ENCODE results near the gene LATS2.
"Not testable (repeated sequence)": the region's sequence is repeated elsewhere in the genome, so short reads cannot be mapped to it uniquely, and the experiment has no call there.

Gene LATS2

GRCh38 chr13:20960663-20961309 is 100.6 kb downstream of the LATS2 start:
- DNase-seq (ENCODE audit: low read depth) = no peak

DNA sequence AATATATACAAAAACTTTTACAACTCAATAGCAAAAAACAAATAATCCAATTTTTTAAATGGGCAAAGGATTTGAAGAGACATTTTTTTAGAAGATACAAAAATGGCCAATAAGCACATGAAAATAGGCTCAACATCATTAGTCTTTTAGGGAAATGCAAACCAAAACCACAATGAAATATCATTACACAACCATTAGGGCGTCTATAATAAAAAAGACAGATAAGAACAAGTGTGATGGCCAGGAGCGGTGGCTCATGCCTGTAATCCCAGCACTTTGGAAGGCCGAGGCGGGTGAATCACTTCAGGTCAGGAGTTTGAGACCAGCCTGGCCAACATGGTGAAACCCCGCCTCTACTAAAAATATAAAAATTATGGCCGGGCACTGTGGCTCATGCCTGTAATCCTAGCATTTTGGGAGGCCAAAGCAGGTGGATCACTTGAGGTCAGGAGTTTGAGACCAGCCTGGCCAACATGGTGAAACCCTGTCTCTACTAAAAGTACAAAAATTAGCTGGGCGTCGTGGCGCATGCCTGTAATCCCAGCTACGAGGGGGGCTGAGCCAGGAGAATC is 104.3 kb downstream of the LATS2 start:
- DNase-seq (ENCODE audit: low read depth) = not testable (repeated sequence)

- no peak for DNase-seq (ENCODE audit: low read depth)
Observed at GRCh38 chr13:20955496-20955895, 105.9 kb downstream of the LATS2 start.

GRCh38 chr13:20953245-20953931 is 108.0 kb downstream of the LATS2 start:
- no peak for DNase-seq (ENCODE audit: low read depth)

DNA sequence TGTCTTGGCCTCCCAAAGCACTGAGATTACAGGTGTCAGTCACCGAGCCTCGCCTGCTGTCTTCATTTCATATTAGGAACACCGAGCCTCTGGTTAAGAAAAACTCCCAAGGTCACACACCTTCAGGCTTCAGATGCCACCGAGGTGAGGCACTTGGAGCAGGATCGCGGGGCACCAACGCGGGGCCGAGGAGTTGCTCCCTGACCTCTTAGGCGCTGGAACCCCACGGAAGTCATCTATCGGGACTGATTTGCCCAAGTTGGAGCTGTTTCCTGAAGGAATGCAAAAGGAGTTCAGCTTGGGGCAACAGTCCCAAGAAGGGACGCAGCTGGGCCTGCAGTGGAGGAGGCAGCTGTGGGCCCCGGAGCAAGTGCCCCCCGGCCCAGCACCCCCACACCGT is 108.5 kb downstream of the LATS2 start:
- DNase-seq (ENCODE audit: low read depth) = no peak

DNA sequence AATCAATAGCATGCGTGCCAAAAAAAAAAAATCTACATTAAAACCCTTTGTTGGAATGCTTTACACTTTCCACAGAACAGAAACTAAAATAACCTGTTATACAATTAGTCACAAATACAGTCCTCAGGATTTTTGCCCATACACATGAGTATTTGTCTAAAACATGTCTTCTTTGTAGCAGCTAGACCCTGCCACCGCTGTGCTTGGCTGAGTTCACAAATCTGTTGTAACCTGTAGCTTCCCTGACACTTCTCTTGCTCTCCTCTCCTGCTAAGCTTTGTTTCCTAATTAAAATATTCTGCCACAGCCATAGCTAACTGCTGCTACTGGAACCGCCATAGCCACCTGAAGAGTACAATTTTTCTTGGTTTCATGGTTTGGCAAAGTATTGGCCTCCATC is 113.4 kb downstream of the LATS2 start:
- DNase-seq (ENCODE audit: low read depth) = not testable (repeated sequence)

DNA sequence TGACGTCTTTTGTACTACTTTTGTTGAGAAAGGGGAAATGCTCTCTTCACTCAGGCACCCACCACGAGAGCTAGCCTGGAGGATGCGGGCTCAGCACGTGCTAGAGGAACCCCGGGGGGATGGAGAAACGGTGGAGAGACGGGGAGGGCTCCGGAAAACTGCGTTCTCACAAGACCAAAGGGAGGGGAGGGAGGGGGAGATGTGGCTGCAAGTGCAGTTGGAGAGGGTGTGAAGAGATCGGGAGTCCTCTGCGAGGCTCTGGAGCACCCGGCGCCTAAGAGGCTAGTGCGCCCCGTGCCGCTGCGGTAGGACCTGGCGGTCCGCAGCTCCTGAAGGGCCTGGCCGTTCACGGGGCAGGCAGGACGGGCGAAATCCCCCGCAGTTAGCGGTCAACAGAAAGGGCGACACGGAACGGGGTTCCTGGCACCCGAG is 115.4 kb downstream of the LATS2 start:
- no peak for DNase-seq (ENCODE audit: low read depth)

DNA sequence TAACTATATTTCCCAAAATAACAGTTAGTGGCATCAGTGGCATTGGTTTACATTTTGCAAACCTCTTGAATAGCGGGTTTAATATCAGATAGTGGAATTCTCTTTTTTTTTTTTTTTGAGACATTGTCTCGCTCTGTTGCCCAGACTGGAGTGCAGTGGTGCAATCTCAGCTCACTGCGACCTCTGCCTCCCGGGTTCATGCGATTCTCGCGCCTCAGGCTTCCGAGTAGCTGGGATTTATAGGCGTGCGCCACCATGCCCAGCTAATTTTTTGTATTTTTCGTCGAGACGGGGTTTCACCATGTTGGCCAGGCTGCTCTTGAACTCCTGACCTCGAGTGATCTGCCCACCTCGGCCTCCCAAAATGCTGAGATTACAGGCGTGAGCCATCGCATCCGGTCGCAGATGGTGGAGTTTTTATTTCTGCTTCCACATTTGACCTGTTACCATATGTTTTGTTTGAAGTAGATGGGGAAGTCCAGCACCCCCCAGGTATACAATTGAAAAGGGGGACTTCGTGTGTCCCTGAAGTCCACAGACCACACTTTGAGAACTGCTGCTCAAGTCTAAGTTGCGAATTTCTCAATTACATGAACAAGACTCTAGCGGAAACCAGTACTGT is 118.3 kb downstream of the LATS2 start:
- no peak for DNase-seq (ENCODE audit: low read depth)

DNA sequence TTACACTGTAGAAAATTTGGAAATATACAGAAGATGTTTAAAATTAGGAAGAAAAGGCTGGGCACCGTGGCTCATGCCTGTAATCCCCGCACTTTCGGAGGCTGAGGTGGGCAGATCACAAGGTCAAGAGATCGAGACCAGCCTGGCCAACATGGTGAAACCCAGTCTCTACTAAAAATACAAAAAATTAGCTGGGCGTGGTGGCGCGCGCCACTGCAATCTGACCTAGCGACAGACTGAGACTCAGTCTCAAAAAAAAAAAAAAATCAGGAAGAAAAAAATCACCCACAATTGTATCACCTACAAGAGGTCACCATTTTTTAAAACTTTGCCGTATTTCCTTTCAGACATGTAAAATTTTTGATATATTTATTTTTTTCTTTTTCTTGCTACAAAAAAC is 120.9 kb downstream of the LATS2 start:
- not testable (repeated sequence) for DNase-seq (ENCODE audit: low read depth)

GRCh38 chr13:20940083-20940482 is 121.3 kb downstream of the LATS2 start:
- DNase-seq (ENCODE audit: low read depth) = peak; percentile 35

GRCh38 chr13:20939662-20940061 is 121.7 kb downstream of the LATS2 start:
- no peak for DNase-seq (ENCODE audit: low read depth)

GRCh38 chr13:20938302-20938701 is 123.1 kb downstream of the LATS2 start:
- DNase-seq (ENCODE audit: low read depth) = no peak

DNA sequence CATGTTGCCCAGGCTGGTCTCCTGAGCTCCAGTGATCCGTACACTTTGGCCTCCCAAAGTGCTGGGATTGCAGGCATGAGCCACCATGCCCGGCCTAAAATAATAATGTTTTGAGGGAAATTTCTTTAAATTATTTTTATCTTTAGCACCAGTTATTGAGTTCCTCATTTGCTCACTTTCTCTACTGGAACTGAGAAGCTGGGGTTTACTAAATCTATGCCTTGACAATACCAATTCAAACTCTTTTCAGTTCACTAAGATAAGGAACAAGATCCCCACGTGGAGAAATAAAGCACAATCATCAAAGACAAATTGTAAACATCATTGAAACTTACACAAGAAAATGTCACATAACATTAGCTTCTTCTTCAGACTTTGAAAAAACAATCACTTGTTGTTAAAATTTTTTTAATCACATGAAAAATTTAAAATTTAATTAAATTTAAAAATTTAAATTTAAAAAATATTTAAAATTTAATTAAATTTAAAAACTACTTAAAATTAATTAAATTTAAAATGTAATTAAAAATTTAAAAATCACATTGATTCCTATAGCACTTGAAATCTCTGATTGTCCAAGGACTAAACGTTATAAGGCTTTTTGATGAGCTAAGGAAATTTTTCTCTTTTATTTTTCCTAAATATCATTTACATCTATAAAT is 133.7 kb downstream of the LATS2 start:
- DNase-seq (ENCODE audit: low read depth) = no peak

DNA sequence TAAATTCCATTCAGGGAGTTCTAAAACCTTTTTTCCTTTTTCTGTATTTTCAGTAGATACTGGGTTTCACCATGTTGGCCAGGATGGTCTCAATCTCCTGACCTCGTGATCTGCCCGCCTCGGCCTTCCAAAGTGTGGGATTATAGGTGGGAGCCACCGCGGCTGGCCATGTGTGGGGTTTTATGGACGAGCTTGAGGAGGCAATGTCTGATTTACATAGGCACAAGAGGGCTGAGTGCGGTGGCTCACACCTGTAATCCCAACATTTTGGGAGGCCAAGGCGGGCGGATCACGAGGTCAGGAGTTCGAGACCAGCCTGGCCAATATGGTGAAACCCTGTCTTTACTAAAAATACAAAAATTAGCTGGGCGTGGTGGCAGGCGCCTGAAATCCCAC is 136.0 kb downstream of the LATS2 start:
- DNase-seq (ENCODE audit: low read depth) = not testable (repeated sequence)

- DNase-seq (ENCODE audit: low read depth) = peak; percentile 46
Observed at GRCh38 chr13:20924758-20925394, 136.5 kb downstream of the LATS2 start.

DNA sequence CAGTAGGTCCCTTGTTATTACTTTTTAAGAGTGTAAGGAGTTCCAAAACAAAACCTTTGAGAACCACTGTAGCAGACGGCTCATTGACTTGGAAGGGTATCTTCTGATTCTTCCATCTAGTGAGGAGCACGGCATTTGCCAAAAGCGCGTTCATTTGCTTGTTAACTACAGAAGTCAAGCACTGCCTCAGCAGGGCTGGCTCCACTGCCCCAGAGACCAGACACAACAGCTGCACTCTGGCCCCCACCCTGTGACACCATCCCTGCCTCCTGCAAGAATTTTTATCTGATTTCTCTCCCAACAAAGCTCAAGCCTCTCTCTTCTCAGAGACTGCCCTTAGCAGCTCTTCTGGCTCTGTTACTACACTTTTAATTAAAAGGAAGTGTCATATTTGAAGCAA is 138.1 kb downstream of the LATS2 start:
- DNase-seq (ENCODE audit: low read depth) = no peak
